PC-9 (cell line): Measurements from ENCODE around the gene DENND2A. TPM values are rescaled to one million over a fixed set of nuclear protein-coding genes. Genes with fewer than 3 reads are reported as not detected.
"Not testable (repeated sequence)": the region's sequence is repeated elsewhere in the genome, so short reads cannot be mapped to it uniquely, and the experiment has no call there.

Experiments used
- BruUV-seq: library from RNA; stranded (reverse); fragments of 400-500 nt; replicated peaks from 2 replicates; lab custom pipeline; 2021; lab: Mats Ljungman, UMichigan
- CTCF ChIA-PET: fragments of 300-600 bp; sonication (Branson Sonifier 250); formaldehyde crosslinking; loops from one replicate; lab custom pipeline; 2022; ENCODE audit warnings: antibody characterized with exemption; lab: Charles Lee
- POLR2A ChIA-PET: fragments of 300-600 bp; sonication (Branson Sonifier 250); formaldehyde crosslinking; loops from one replicate; lab custom pipeline; 2022; ENCODE audit warnings: antibody characterized with exemption; ENCODE audit not compliant: unreplicated experiment; lab: Charles Lee
- DNase-seq, 2 experiments: peaks; one replicate each; pipeline versions ENCODE4 v3.0.0 to v3.0.0-alpha.2; 2015 to 2022; ENCODE audit warnings: mixed read lengths in 1 of 2
- H2AFZ ChIP-seq: fragments of 200-600 bp; sonication (generic); 2 replicates; pipeline ENCODE4 v1.8.1; 2017; ENCODE audit warnings: antibody characterized with exemption
- H3F3A ChIP-seq: fragments of 200-600 bp; sonication (generic); 2 replicates; pipeline ENCODE4 v1.8.1; 2017; ENCODE audit warnings: antibody characterized with exemption, mild to moderate bottlenecking, low read depth; ENCODE audit not compliant: insufficient read depth
- H3K27ac ChIP-seq: fragments of 200-600 bp; sonication (generic); 2 replicates; pipeline ENCODE4 v1.6.1; 2016; ENCODE audit warnings: mixed run types
- H3K27me3 ChIP-seq: fragments of 200-600 bp; sonication (generic); 2 replicates; pipeline ENCODE4 v1.6.1; 2016; ENCODE audit warnings: low read depth, mixed run types; ENCODE audit not compliant: insufficient read depth
- H3K36me3 ChIP-seq: fragments of 200-600 bp; sonication (generic); 2 replicates; pipeline ENCODE4 v1.6.1; 2016; ENCODE audit warnings: low read depth, mixed run types
- H3K4me1 ChIP-seq: fragments of 200-600 bp; sonication (generic); replicated peaks from 2 replicates; pipeline ENCODE4 v1.6.1; 2016; ENCODE audit warnings: mixed run types; ENCODE audit not compliant: insufficient read depth
- H3K4me2 ChIP-seq: fragments of 200-600 bp; sonication (generic); 2 replicates; pipeline ENCODE4 v1.6.1; 2017; ENCODE audit warnings: mixed run types
- H3K4me3 ChIP-seq: fragments of 200-600 bp; sonication (generic); 2 replicates; pipeline ENCODE4 v1.6.1; 2016; ENCODE audit warnings: mixed run types
- H3K79me2 ChIP-seq: fragments of 200-600 bp; sonication (generic); 2 replicates; pipeline ENCODE4 v1.6.1; 2017; ENCODE audit warnings: low read depth, mixed run types
- H3K9me2 ChIP-seq: fragments of 200-600 bp; sonication (generic); 2 replicates; pipeline ENCODE4 v1.8.1; 2017; ENCODE audit warnings: mild to moderate bottlenecking; ENCODE audit not compliant: insufficient read depth
- H3K9me3 ChIP-seq: fragments of 200-600 bp; sonication (generic); 2 replicates; pipeline ENCODE4 v1.8.1; 2016; ENCODE audit warnings: low read depth; ENCODE audit not compliant: insufficient read depth
- H4K20me1 ChIP-seq: fragments of 200-600 bp; sonication (generic); 2 replicates; pipeline ENCODE4 v1.8.1; 2017; ENCODE audit not compliant: insufficient read depth
- EZH2 ChIP-seq: fragments of 200-600 bp; sonication (generic); IDR thresholded peaks from 2 replicates; pipeline ENCODE4 v1.8.0; 2017; ENCODE audit warnings: antibody characterized with exemption, low read depth
- intact Hi-C: fragments of 100-400 bp; cut with micrococcal nuclease; formaldehyde crosslinking; loops from one replicate; pipeline ENCODE4 v1.10.0; 2022; ENCODE audit not compliant: unreplicated experiment
- total RNA-seq: library from RNA; stranded (reverse); gene quantifications from 2 replicates; pipeline ENCODE4 v1.2.3, GENCODE V29; 2021
- TF ChIP-seq, protein P1 (sequence below): fragments of 200-600 bp; sonication (generic); conservative IDR thresholded peaks from 2 replicates; pipeline ENCODE4 v1.6.1; 2017; ENCODE audit warnings: mixed run types, antibody characterized with exemption, mild to moderate bottlenecking, moderate library complexity

DENND2A gene
- total RNA-seq, 1 experiment from 2014 or later: 4.2 TPM

DNA sequence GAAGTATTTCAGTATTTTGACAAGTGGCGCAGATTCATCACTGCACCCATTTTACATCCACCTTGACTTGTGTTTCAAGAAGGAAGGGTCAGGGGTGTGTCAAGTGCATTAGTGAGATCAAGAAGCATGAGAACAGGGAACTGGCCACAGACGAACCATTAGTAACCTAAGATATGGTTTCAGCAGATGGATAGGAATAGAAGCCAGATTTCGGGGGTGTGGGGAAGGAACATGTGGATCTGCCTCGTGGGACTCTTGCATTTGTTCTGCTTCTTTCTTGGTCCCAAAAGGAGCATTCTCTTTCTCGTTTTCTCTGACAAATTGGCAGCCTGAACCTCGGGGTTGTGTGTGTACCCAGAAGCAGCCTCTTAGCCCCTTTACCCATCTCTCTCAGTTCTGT is 9.6 kb downstream of the DENND2A start:
- Histone ChIP-seq H3K4me1 (peaks cover 43% of the 10 kb centered on the region), H4K20me1 (no peaks in the 10 kb centered on the region), H3K36me3 (no peaks in the 10 kb centered on the region), H3F3A (peaks cover 42% of the 10 kb centered on the region), H3K9me2 (no peaks in the 10 kb centered on the region), H3K79me2 (0 out of 2 replicates have a peak, but pooled peaks cover 3% of the 10 kb centered on the region), H3K27me3 (no peaks in the 10 kb centered on the region), H3K4me2 (no peak overlapping the region), H3K9me3 (no peaks in the 10 kb centered on the region), H3K27ac (no peak overlapping the region), H3K4me3 (no peak overlapping the region), H2AFZ (no peak overlapping the region)
- BruUV-seq: no TSS peak
- intact Hi-C loops: no loop called here
- no peak for TF ChIP-seq EZH2
- TF ChIP-seq, protein P1, sequence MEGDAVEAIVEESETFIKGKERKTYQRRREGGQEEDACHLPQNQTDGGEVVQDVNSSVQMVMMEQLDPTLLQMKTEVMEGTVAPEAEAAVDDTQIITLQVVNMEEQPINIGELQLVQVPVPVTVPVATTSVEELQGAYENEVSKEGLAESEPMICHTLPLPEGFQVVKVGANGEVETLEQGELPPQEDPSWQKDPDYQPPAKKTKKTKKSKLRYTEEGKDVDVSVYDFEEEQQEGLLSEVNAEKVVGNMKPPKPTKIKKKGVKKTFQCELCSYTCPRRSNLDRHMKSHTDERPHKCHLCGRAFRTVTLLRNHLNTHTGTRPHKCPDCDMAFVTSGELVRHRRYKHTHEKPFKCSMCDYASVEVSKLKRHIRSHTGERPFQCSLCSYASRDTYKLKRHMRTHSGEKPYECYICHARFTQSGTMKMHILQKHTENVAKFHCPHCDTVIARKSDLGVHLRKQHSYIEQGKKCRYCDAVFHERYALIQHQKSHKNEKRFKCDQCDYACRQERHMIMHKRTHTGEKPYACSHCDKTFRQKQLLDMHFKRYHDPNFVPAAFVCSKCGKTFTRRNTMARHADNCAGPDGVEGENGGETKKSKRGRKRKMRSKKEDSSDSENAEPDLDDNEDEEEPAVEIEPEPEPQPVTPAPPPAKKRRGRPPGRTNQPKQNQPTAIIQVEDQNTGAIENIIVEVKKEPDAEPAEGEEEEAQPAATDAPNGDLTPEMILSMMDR: no peak
- POLR2A ChIA-PET: no interaction called here
- no peak for DNase-seq
- CTCF ChIA-PET: no interaction called here

DNA sequence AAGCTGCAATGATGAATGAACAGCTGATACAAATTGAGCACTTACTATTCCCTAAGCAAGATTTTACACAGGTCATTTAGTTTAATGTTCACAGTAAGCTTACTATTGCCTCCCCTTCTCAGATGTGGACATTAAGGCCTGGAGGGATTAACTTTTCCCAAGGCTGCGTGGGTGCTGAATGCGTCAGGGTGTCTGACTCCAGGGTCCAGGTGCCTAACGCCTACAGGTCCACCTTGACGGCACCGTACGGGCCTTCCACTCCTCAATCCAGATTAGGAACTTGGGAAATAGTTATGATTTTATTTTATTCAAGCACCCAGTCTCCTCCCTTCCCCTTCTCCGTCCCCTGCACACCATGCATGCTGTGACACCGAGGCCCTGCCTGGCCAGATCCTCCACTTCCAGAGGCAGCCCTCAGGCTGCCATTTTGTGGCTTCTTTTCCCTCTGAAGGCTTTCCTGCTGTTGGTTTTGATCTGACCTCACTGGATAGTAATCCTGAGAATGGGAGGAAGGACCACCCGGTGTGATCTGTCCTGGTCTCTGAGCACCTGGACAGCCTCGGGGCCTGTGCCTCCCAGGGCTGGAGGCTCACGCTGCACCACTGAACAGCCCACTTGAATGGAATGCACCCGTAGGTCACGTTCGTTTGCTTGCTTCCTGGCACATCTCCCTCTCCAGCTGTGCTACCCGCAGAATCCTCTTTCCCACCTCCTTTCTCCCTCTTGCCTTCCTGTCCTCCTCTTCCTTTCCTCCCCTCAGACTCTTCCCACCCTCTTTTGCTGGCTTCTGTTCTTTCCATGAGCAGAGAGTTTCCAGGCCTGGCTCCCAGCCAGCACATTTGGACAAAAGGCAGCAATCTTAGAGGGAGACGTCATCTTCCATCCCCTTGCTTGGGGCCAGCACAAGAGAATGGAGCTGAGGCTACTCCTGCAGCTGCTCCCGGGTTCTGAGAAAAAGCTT is 14.4 kb downstream of the DENND2A start:
- Histone ChIP-seq H3K9me2 (no peaks in the 10 kb centered on the region), H3K79me2 (no peaks in the 10 kb centered on the region), H3K9me3 (no peaks in the 10 kb centered on the region), H3K27me3 (no peaks in the 10 kb centered on the region), H3K36me3 (no peaks in the 10 kb centered on the region), H3K27ac (peak overlapping the region; percentile 79), H3K4me3 (no peak overlapping the region), H3K4me1 (peaks cover 75% of the 10 kb centered on the region), H3F3A (peaks cover 68% of the 10 kb centered on the region), H2AFZ (no peak overlapping the region), H4K20me1 (no peaks in the 10 kb centered on the region), H3K4me2 (peak overlapping the region; percentile 46)
- CTCF ChIA-PET: interaction anchor here (0.6 to 1.4 kb wide), 3 partner anchors 108 to 912 kb away, joined by 3 to 8 read pairs (median 3); no protein-coding TSS in a partner anchor
- no TSS peak for BruUV-seq
- TF ChIP-seq EZH2: no peak
- TF ChIP-seq, protein P1: no peak
- intact Hi-C loops: loop anchor here (1.0 to 2.0 kb wide), 3 partner anchors 59 to 108 kb away; no protein-coding TSS in a partner anchor
- peak; percentile 95 to 98 for DNase-seq
- POLR2A ChIA-PET: interaction anchor here (0.5 kb wide), 1 partner anchor 33 kb away, joined by 3 read pairs; no protein-coding TSS in a partner anchor

DNA sequence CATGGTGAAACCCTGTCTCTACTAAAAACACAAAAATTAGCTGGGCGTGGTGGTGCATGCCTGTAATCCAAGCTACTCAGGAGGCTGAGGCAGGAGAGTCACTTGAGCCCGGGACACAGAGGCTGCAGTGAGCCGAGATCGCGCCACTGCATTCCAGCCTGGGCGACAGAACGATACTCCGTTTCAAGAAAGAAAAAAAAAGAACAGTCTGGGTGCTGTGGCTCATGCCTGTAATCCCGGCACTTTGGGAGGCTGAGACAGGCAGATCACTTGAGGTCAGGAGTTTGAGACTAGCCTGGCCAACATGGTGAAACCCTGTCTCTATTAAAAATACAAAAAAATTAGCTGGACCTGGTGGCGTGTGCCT is 15.4 kb downstream of the DENND2A start:
- H2AFZ ChIP-seq, intact Hi-C loops, BruUV-seq, H3K9me2 ChIP-seq, H3K9me3 ChIP-seq, H3K36me3 ChIP-seq, H3K4me3 ChIP-seq, H4K20me1 ChIP-seq, DNase-seq, H3K79me2 ChIP-seq, H3K27me3 ChIP-seq: not testable (repeated sequence)
- POLR2A ChIA-PET: interaction anchor here (0.9 kb wide), 1 partner anchor 28 kb away, joined by 26 read pairs; no protein-coding TSS in a partner anchor
- H3F3A ChIP-seq: peaks cover 72% of the 10 kb centered on the region
- H3K27ac ChIP-seq: peak overlapping the region; percentile 79
- peaks cover 76% of the 10 kb centered on the region for H3K4me1 ChIP-seq
- CTCF ChIA-PET: interaction anchor here (0.6 to 1.0 kb wide), 3 partner anchors 28 to 107 kb away, joined by 3 to 6 read pairs (median 5); no protein-coding TSS in a partner anchor
- H3K4me2 ChIP-seq: peak overlapping the region; percentile 38
